H1 (cell line): Measurements from ENCODE around the gene ANO9. TPM values are rescaled to one million over a fixed set of nuclear protein-coding genes. Genes with fewer than 3 reads are reported as not detected.

Experiments used
- CTCF ChIA-PET: fragments of 300-600 bp; sonication (Branson Sonifier 250); formaldehyde crosslinking; loops from one replicate; lab custom pipeline; 2021; ENCODE audit not compliant: partially characterized antibody; lab: Charles Lee
- POLR2A ChIA-PET: fragments of 300-600 bp; sonication (Branson Sonifier 250); formaldehyde crosslinking; loops from one replicate; lab custom pipeline; 2021; ENCODE audit warnings: inconsistent platforms; ENCODE audit not compliant: partially characterized antibody; lab: Charles Lee
- DNase-seq, 2 experiments: peaks; one replicate each; pipeline versions ENCODE4 v3.0.0 to v3.0.0-alpha.2; 2010 to 2022; ENCODE audit warnings: low spot score in 2 of 2, low read depth in 1 of 2, mixed read lengths in 1 of 2
- FAIRE-seq: peaks from 2 replicates; lab custom pipeline; 2011; peaks lifted over from hg19 to GRCh38; lab: Jason Lieb, UNC
- H2AFZ ChIP-seq: 2 replicates; pipeline ENCODE4 v1.8.1; 2012; ENCODE audit warnings: low read length, inconsistent platforms
- H2AK5ac ChIP-seq: 2 replicates; pipeline ENCODE4 v1.6.1; 2013; ENCODE audit warnings: low read depth, low read length
- H2BK120ac ChIP-seq: replicated peaks from 2 replicates; pipeline ENCODE3; 2013; ENCODE audit warnings: low read depth, low read length, inconsistent platforms
- H2BK12ac ChIP-seq: 2 replicates; pipeline ENCODE4 v1.6.1; 2013; ENCODE audit warnings: low read depth, low read length
- H2BK15ac ChIP-seq: 2 replicates; pipeline ENCODE4 v1.6.1; 2013; ENCODE audit warnings: low read length
- H2BK20ac ChIP-seq: 2 replicates; pipeline ENCODE4 v1.6.1; 2013; ENCODE audit warnings: low read length
- H2BK5ac ChIP-seq: 2 replicates; pipeline ENCODE4 v1.6.1; 2013; ENCODE audit warnings: low read depth, low read length
- H3K14ac ChIP-seq: 2 replicates; pipeline ENCODE4 v1.6.1; 2013; ENCODE audit warnings: inconsistent platforms; ENCODE audit not compliant: insufficient read length
- H3K18ac ChIP-seq: 2 replicates; pipeline ENCODE4 v1.6.1; 2013; ENCODE audit warnings: low read length; ENCODE audit errors: extremely low read depth
- H3K23ac ChIP-seq: 2 replicates; pipeline ENCODE4 v1.6.1; 2013; ENCODE audit warnings: inconsistent platforms; ENCODE audit not compliant: insufficient read length
- H3K23me2 ChIP-seq: 2 replicates; pipeline ENCODE4 v1.6.1; 2013; ENCODE audit warnings: low read depth, low read length
- H3K27ac ChIP-seq: 2 replicates; pipeline ENCODE4 v1.6.1; 2011; ENCODE audit warnings: low read depth, low read length, inconsistent platforms
- H3K27me3 ChIP-seq, 4 experiments: replicated peaks in 1 of 4; 1 replicate in 1 of 4; 2 replicates in 3 of 4; pipeline versions ENCODE4 v1.6.1 to v1.8.1; 2011 to 2013; ENCODE audit warnings: low read length in 3 of 4, mild to moderate bottlenecking in 3 of 4, inconsistent platforms in 2 of 4, mixed read lengths in 2 of 4, moderate library complexity in 1 of 4; ENCODE audit not compliant: control insufficient read depth in 3 of 4, insufficient read depth in 3 of 4; ENCODE audit errors: extremely low read depth in 1 of 4
- H3K36me3 ChIP-seq, 4 experiments: 2 replicates each; pipeline versions ENCODE4 v1.6.1 to v1.8.1; 2011 to 2013; ENCODE audit warnings: mild to moderate bottlenecking in 4 of 4, low read length in 3 of 4, moderate library complexity in 2 of 4, control low read depth in 1 of 4, inconsistent platforms in 1 of 4; ENCODE audit not compliant: insufficient read depth in 4 of 4, control insufficient read depth in 2 of 4
- H3K4ac ChIP-seq: replicated peaks from 2 replicates; pipeline ENCODE3; 2013; ENCODE audit warnings: low read length, low read depth, mixed read lengths, inconsistent platforms; ENCODE audit not compliant: insufficient read length
- H3K4me1 ChIP-seq, 4 experiments: replicated peaks in 1 of 4; 1 replicate in 1 of 4; 2 replicates in 3 of 4; pipeline versions ENCODE4 v1.6.1 to v1.8.1; 2011 to 2013; ENCODE audit warnings: low read length in 3 of 4, inconsistent platforms in 2 of 4, mixed read lengths in 1 of 4; ENCODE audit not compliant: insufficient read depth in 4 of 4, control insufficient read depth in 3 of 4
- H3K4me2 ChIP-seq, 2 experiments: 2 replicates each; pipeline versions ENCODE4 v1.6.1 to v1.8.1; 2011 to 2013; ENCODE audit warnings: low read depth in 2 of 2, low read length in 2 of 2, control low read depth in 1 of 2, inconsistent platforms in 1 of 2, mild to moderate bottlenecking in 1 of 2; ENCODE audit not compliant: insufficient read depth in 1 of 2
- H3K4me3 ChIP-seq, 4 experiments: fragments of 200-600, 300-600 bp in 1 of 4; sonication (generic), shearing (Covaris generic), sonication (Bioruptor Twin) in 1 of 4; 2 replicates each; pipeline versions ENCODE4 v1.5.1 to v1.8.1; 2011 to 2016; ENCODE audit warnings: low read length in 4 of 4, low read depth in 3 of 4, control low read depth in 2 of 4, inconsistent platforms in 2 of 4, mild to moderate bottlenecking in 2 of 4, mixed read lengths in 1 of 4, moderate library complexity in 1 of 4; ENCODE audit not compliant: insufficient read depth in 2 of 4; ENCODE audit errors: extremely low read depth in 1 of 4
- H3K56ac ChIP-seq: replicated peaks from 2 replicates; pipeline ENCODE3; 2013; ENCODE audit warnings: low read depth, mild to moderate bottlenecking, mixed read lengths, low read length, inconsistent platforms; ENCODE audit not compliant: insufficient read length
- H3K79me1 ChIP-seq: 2 replicates; pipeline ENCODE4 v1.6.1; 2013; ENCODE audit warnings: low read depth, low read length, control low read depth
- H3K79me2 ChIP-seq, 2 experiments: 2 replicates each; pipeline versions ENCODE4 v1.6.1 to v1.8.1; 2012 to 2013; ENCODE audit warnings: low read length in 2 of 2, mild to moderate bottlenecking in 2 of 2, inconsistent platforms in 1 of 2; ENCODE audit not compliant: insufficient read depth in 2 of 2, control insufficient read depth in 1 of 2
- H3K9ac ChIP-seq, 4 experiments: replicated peaks in 1 of 4; 1 replicate in 1 of 4; 2 replicates in 3 of 4; pipeline versions ENCODE4 v1.6.1 to v1.8.1; 2011 to 2013; ENCODE audit warnings: low read depth in 3 of 4, low read length in 3 of 4, control low read depth in 2 of 4, mild to moderate bottlenecking in 2 of 4, moderate library complexity in 2 of 4, inconsistent platforms in 1 of 4; ENCODE audit errors: extremely low read depth in 1 of 4
- H3K9me3 ChIP-seq, 2 experiments: 2 replicates each; pipeline versions ENCODE4 v1.6.1 to v1.8.1; 2012 to 2013; ENCODE audit warnings: mild to moderate bottlenecking in 2 of 2, moderate library complexity in 2 of 2, control low read depth in 1 of 2, inconsistent platforms in 1 of 2, low read depth in 1 of 2, low read length in 1 of 2, mixed read lengths in 1 of 2; ENCODE audit not compliant: insufficient read depth in 2 of 2
- H4K20me1 ChIP-seq, 2 experiments: replicated peaks in 1 of 2; 2 replicates each; pipeline versions ENCODE3 to v1.8.1; 2011 to 2013; ENCODE audit warnings: inconsistent platforms in 2 of 2, low read length in 2 of 2, mild to moderate bottlenecking in 1 of 2; ENCODE audit not compliant: insufficient read depth in 2 of 2, control insufficient read depth in 1 of 2
- H4K5ac ChIP-seq: 2 replicates; pipeline ENCODE4 v1.6.1; 2013; ENCODE audit warnings: low read length, low read depth, mixed read lengths, inconsistent platforms; ENCODE audit not compliant: insufficient read length
- H4K8ac ChIP-seq: 2 replicates; pipeline ENCODE4 v1.8.0; 2013; ENCODE audit warnings: mild to moderate bottlenecking, moderate library complexity, low read length, inconsistent platforms; ENCODE audit not compliant: insufficient read depth; ENCODE audit errors: extremely low read depth
- H4K91ac ChIP-seq: replicated peaks from 2 replicates; pipeline ENCODE3; 2013; ENCODE audit warnings: low read length, mixed read lengths, inconsistent platforms; ENCODE audit not compliant: insufficient read length
- CBX5 ChIP-seq: fragments of 300-800, 300-1000 bp; sonication (generic); IDR thresholded peaks from 2 replicates; pipeline ENCODE4 v1.7.1; 2016; ENCODE audit warnings: antibody characterized with exemption, low read length, low read depth
- GABPA ChIP-seq: IDR thresholded peaks from 2 replicates; pipeline ENCODE4 v1.6.1; 2011; ENCODE audit warnings: mild to moderate bottlenecking, low read length, moderate library complexity, borderline replicate concordance; ENCODE audit not compliant: insufficient read depth
- HDAC6 ChIP-seq: IDR thresholded peaks from one replicate; pipeline ENCODE4 v1.7.1; 2012; ENCODE audit warnings: low read depth, mild to moderate bottlenecking, inconsistent platforms, low read length, moderate library complexity
- POLR2AphosphoS5 ChIP-seq: IDR thresholded peaks from 2 replicates; pipeline ENCODE4 v1.6.1; 2011; ENCODE audit warnings: low read depth, low read length
- RAD21 ChIP-seq, 2 experiments: IDR thresholded peaks in 1 of 2; conservative IDR thresholded peaks in 1 of 2; 2 replicates each; pipeline ENCODE4 v1.6.1; 2011; ENCODE audit warnings: low read depth in 2 of 2, low read length in 2 of 2, improper control_type of control experiment in 1 of 2, inconsistent platforms in 1 of 2, mild to moderate bottlenecking in 1 of 2, moderate library complexity in 1 of 2
- SP1 ChIP-seq: IDR thresholded peaks from 2 replicates; pipeline ENCODE4 v1.6.1; 2011; ENCODE audit warnings: low read depth, low read length
- WGBS, 2 experiments: shearing (Covaris generic) in 1 of 2; methylation state at CpG; one replicate each; pipeline versions ENCODE4 v1.1.6 to v1.1.7; 2013 to 2015; ENCODE audit warnings: low lambda C conversion rate in 2 of 2, mixed read lengths in 2 of 2, inconsistent platforms in 1 of 2, low coverage in 1 of 2, missing lambda C conversion rate in 1 of 2; ENCODE audit not compliant: insufficient replicate concordance in 2 of 2, insufficient coverage in 1 of 2, insufficient read length in 1 of 2; ENCODE audit errors: extremely low coverage in 1 of 2, missing lambda C conversion rate in 1 of 2; 5-methylcytosine and 5-hydroxymethylcytosine counted together
- polyA plus RNA-seq, 7 experiments: library from polyadenylated mRNA; depleted of rRNA in 3 of 7; stranded (reverse) in 5 of 7; unstranded in 2 of 7; fragments of >200 nt in 5 of 7; fragments of 200-250 nt in 2 of 7; gene quantifications; 1 replicate in 5 of 7; 2 replicates in 1 of 7; 4 replicates in 1 of 7; pipeline versions ENCODE4 v1.2.1 to v1.2.3, GENCODE V29; 2011 to 2013; ENCODE audit warnings: missing spikeins in 2 of 7, mixed read lengths in 2 of 7
- total RNA-seq: library from RNA; stranded (reverse); fragmentation: NEBNext Ultra II Directional; extraction: Animal tissue kit (Norgen Biotek cat#: 25700); gene quantifications from 2 replicates; pipeline ENCODE4 v1.2.1, GENCODE V29; 2021

The ANO9 gene
- total and polyA plus RNA-seq, 2 of the 8 experiments (the other 6 are each of a cell fraction or from before 2014, with no cell fraction given), result 20.0 to 20.7 TPM

DNA sequence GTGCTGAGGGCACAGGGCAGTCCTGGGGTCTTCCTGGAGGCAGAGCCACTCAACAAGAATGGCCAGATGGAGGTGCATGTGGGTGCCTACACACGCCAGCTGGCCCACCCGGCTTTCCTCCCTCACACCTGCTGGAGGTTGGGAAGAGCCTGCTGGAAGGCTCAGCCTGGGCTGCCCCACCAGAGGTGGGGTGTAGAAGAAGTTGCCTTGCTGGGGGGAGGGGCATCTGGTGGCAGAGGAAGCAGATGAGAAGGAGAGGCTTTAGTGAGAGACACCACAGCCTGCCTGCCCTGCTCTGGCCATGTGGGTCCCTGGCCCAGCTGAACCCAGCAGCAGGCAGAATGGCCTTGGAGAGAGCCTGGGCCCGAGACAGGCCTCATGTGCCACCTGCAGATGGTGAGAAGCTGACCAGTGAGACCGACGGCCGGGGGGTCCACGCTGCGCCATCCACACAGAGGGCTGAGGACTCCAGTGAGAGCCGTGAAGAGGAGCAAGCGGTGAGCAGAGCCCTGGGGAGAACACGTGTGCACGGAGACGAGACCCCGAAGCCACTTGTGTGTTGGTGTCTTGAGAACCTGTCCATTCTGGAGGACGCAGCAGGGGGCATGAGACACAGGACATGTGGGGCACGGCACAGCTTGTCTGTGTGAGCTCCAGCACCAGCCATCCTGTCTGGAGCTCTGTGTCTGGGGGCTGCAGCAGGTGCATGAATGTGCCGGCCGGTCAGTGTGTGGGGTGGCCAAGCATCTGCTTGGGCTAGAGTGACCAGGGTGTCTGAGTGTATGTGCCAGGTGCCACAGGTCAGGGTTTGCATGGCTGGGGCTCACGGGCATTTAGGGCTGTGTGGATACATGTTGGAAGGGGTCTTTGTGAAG is 69.9 kb downstream of the ANO9 start:
- Histone ChIP-seq H3K14ac (no peak overlapping the region), H2AK5ac (no peak overlapping the region), H2BK12ac (no peak overlapping the region), H3K4ac (no peak overlapping the region), H3K56ac (no peak overlapping the region), H2BK15ac (no peak overlapping the region), H4K91ac (no peak overlapping the region), H2BK120ac (no peak overlapping the region), H3K18ac (no peak overlapping the region; the same call in 1 of the 2 replicates), H3K27me3 (no peaks in the 10 kb centered on the region), H2BK20ac (no peak overlapping the region), H3K79me2 (peaks cover 0 to 15% of the 10 kb centered on the region in 2 experiments; a peak in 1 of 4 replicates), H3K4me1 (peaks cover 0 to 10% (median 5%) of the 10 kb centered on the region in 4 experiments; a peak in 6 of 7 replicates), H3K79me1 (peaks cover 7% of the 10 kb centered on the region), H3K9ac (no peak overlapping the region; a peak in 2 of 7 replicates), H3K4me2 (no peak overlapping the region), H3K23ac (no peak overlapping the region), H2BK5ac (no peak overlapping the region), H4K20me1 (peaks cover 0 to 2% of the 10 kb centered on the region in 2 experiments), H3K23me2 (peaks cover 3% of the 10 kb centered on the region; the same call in 1 of the 2 replicates), H4K8ac (0 out of 2 replicates have a peak overlapping the region, but pooled peaks have one; percentile 11), H3K4me3 (no peak overlapping the region), H2AFZ (no peak overlapping the region), H3K36me3 (peaks cover 11 to 36% (median 15%) of the 10 kb centered on the region in 4 experiments; a peak in 7 of 8 replicates), H3K9me3 (no peaks in the 10 kb centered on the region), H4K5ac (no peak overlapping the region), H3K27ac (no peak overlapping the region; the same call in 1 of the 2 replicates)
- WGBS, 2 experiments, result 95% methylated on average over 19 of the region's 19 CpGs; no CpG with 5 or more reads in 1 of the 2 experiments
- FAIRE-seq (no peak), DNase-seq (no peak)
- ChIA-PET POLR2A (interaction anchor here (0.6 to 3.2 kb wide), 10 partner anchors 8 to 165 kb away, joined by 3 to 19 read pairs (median 3); no protein-coding TSS in a partner anchor), CTCF (interaction anchor here (0.7 to 13.4 kb wide), 13 partner anchors 8 to 121 kb away, joined by 3 to 212 read pairs (median 4); partner anchors contain the start of gene ANO9)
- TF ChIP-seq POLR2AphosphoS5 (peak; percentile 49; the same call in 1 of the 2 replicates), RAD21 (IDR thresholded peaks at IDR 0.05 in 1 of 2, conservative IDR thresholded peaks at IDR 0.05 in 1 of 2; ENCODE audit: low read depth in 2 of 2, low read length in 2 of 2) (no peak), HDAC6 (no peak), SP1 (no peak), GABPA (no peak), CBX5 (no peak)
